ENCODE measurements around the gene TENM4. TPM values are rescaled to one million over a fixed set of nuclear protein-coding genes. Genes with fewer than 3 reads are reported as not detected.

TENM4 gene
- polyA plus RNA-seq, 1 donor from 2014 or later: not detected

- no peaks in the 10 kb centered on the region for H3K36me3 Mint-ChIP-seq
- H3K27ac Mint-ChIP-seq: no peak overlapping the region
- no peak overlapping the region for H3K4me3 Mint-ChIP-seq
- no peaks in the 10 kb centered on the region for H3K4me1 Mint-ChIP-seq
- no peaks in the 10 kb centered on the region for H3K9me3 Mint-ChIP-seq
- no peaks in the 10 kb centered on the region for H3K27me3 Mint-ChIP-seq
Measured at GRCh38 chr11:78791964-78792363, 648.9 kb downstream of the TENM4 start.

- H3K27ac Mint-ChIP-seq: no peak overlapping the region
- H3K4me1 Mint-ChIP-seq: no peaks in the 10 kb centered on the region
- no peaks in the 10 kb centered on the region for H3K27me3 Mint-ChIP-seq
- no peak overlapping the region for H3K4me3 Mint-ChIP-seq
- no peaks in the 10 kb centered on the region for H3K9me3 Mint-ChIP-seq
- no peaks in the 10 kb centered on the region for H3K36me3 Mint-ChIP-seq
Measured at GRCh38 chr11:78791254-78791653, 649.6 kb downstream of the TENM4 start.

GRCh38 chr11:78790784-78791183 lies 650.0 kb downstream of the TENM4 start:
- Mint-ChIP-seq H3K36me3 (no peaks in the 10 kb centered on the region), H3K27ac (no peak overlapping the region), H3K9me3 (no peaks in the 10 kb centered on the region), H3K4me1 (no peaks in the 10 kb centered on the region), H3K4me3 (peak overlapping the region in 1 of 4 donors; percentile 45), H3K27me3 (no peaks in the 10 kb centered on the region)

GRCh38 chr11:78789375-78789774 lies 651.5 kb downstream of the TENM4 start:
- H3K4me3 Mint-ChIP-seq: no peak overlapping the region
- H3K9me3 Mint-ChIP-seq: no peaks in the 10 kb centered on the region
- H3K27ac Mint-ChIP-seq: no peak overlapping the region

GRCh38 chr11:78788533-78788932 lies 652.3 kb downstream of the TENM4 start:
- Mint-ChIP-seq H3K4me1 (no peaks in the 10 kb centered on the region), H3K27ac (no peak overlapping the region), H3K27me3 (peaks cover 2% of the 10 kb centered on the region), H3K4me3 (no peak overlapping the region), H3K9me3 (no peaks in the 10 kb centered on the region), H3K36me3 (no peaks in the 10 kb centered on the region)

More at GRCh38 chr11:78789375-78789774, 651.5 kb downstream of the TENM4 start:
- Mint-ChIP-seq H3K36me3 (no peaks in the 10 kb centered on the region), H3K27me3 (peaks cover 2% of the 10 kb centered on the region), H3K4me1 (no peaks in the 10 kb centered on the region)

- Mint-ChIP-seq H3K27me3 (peaks cover 2% of the 10 kb centered on the region), H3K27ac (no peak overlapping the region)
Measured at GRCh38 chr11:78787696-78788095, 653.1 kb downstream of the TENM4 start.

GRCh38 chr11:78786746-78787145 lies 654.1 kb downstream of the TENM4 start:
- Mint-ChIP-seq H3K4me1 (no peaks in the 10 kb centered on the region), H3K4me3 (no peak overlapping the region), H3K27ac (no peak overlapping the region), H3K9me3 (no peaks in the 10 kb centered on the region), H3K36me3 (no peaks in the 10 kb centered on the region), H3K27me3 (peaks cover 2% of the 10 kb centered on the region)

More at GRCh38 chr11:78787696-78788095, 653.1 kb downstream of the TENM4 start:
- Mint-ChIP-seq H3K9me3 (no peaks in the 10 kb centered on the region), H3K4me1 (no peaks in the 10 kb centered on the region), H3K36me3 (no peaks in the 10 kb centered on the region), H3K4me3 (no peak overlapping the region)

- H3K9me3 Mint-ChIP-seq: no peaks in the 10 kb centered on the region
- peaks cover 2% of the 10 kb centered on the region for H3K27me3 Mint-ChIP-seq
- H3K27ac Mint-ChIP-seq: no peak overlapping the region
- H3K36me3 Mint-ChIP-seq: no peaks in the 10 kb centered on the region
- H3K4me3 Mint-ChIP-seq: no peak overlapping the region
- no peaks in the 10 kb centered on the region for H3K4me1 Mint-ChIP-seq
Measured at GRCh38 chr11:78786086-78786485, 654.7 kb downstream of the TENM4 start.

GRCh38 chr11:78784321-78785061 lies 656.3 kb downstream of the TENM4 start:
- Mint-ChIP-seq H3K4me3 (no peak overlapping the region), H3K36me3 (no peaks in the 10 kb centered on the region), H3K27me3 (peaks cover 2% of the 10 kb centered on the region), H3K4me1 (no peaks in the 10 kb centered on the region), H3K27ac (no peak overlapping the region), H3K9me3 (no peaks in the 10 kb centered on the region)

- no peaks in the 10 kb centered on the region for H3K36me3 Mint-ChIP-seq
- H3K27ac Mint-ChIP-seq: no peak overlapping the region
- no peaks in the 10 kb centered on the region for H3K9me3 Mint-ChIP-seq
- peaks cover 2% of the 10 kb centered on the region for H3K27me3 Mint-ChIP-seq
- H3K4me1 Mint-ChIP-seq: no peaks in the 10 kb centered on the region
- no peak overlapping the region for H3K4me3 Mint-ChIP-seq
Measured at GRCh38 chr11:78783846-78784245, 657.0 kb downstream of the TENM4 start.

GRCh38 chr11:78783301-78783700 lies 657.5 kb downstream of the TENM4 start:
- H3K36me3 Mint-ChIP-seq: no peaks in the 10 kb centered on the region
- H3K27me3 Mint-ChIP-seq: peaks cover 2% of the 10 kb centered on the region
- H3K4me3 Mint-ChIP-seq: no peak overlapping the region
- H3K27ac Mint-ChIP-seq: no peak overlapping the region
- H3K9me3 Mint-ChIP-seq: no peaks in the 10 kb centered on the region
- no peaks in the 10 kb centered on the region for H3K4me1 Mint-ChIP-seq

GRCh38 chr11:78782725-78783124 lies 658.1 kb downstream of the TENM4 start:
- H3K4me1 Mint-ChIP-seq: no peaks in the 10 kb centered on the region
- no peaks in the 10 kb centered on the region for H3K36me3 Mint-ChIP-seq
- H3K27ac Mint-ChIP-seq: no peak overlapping the region
- peaks cover 2% of the 10 kb centered on the region for H3K27me3 Mint-ChIP-seq
- no peaks in the 10 kb centered on the region for H3K9me3 Mint-ChIP-seq
- H3K4me3 Mint-ChIP-seq: no peak overlapping the region

GRCh38 chr11:78780889-78781288 lies 659.9 kb downstream of the TENM4 start:
- Mint-ChIP-seq H3K9me3 (no peaks in the 10 kb centered on the region), H3K27me3 (peaks cover 2% of the 10 kb centered on the region), H3K4me1 (no peaks in the 10 kb centered on the region), H3K36me3 (no peaks in the 10 kb centered on the region), H3K4me3 (no peak overlapping the region), H3K27ac (no peak overlapping the region)

- Mint-ChIP-seq H3K27me3 (no peaks in the 10 kb centered on the region), H3K4me3 (no peak overlapping the region), H3K4me1 (no peaks in the 10 kb centered on the region), H3K27ac (no peak overlapping the region), H3K9me3 (no peaks in the 10 kb centered on the region), H3K36me3 (no peaks in the 10 kb centered on the region)
Measured at GRCh38 chr11:78773492-78773891, 667.3 kb downstream of the TENM4 start.

- Mint-ChIP-seq H3K36me3 (no peaks in the 10 kb centered on the region), H3K27ac (no peak overlapping the region), H3K4me3 (no peak overlapping the region), H3K9me3 (no peaks in the 10 kb centered on the region), H3K4me1 (no peaks in the 10 kb centered on the region), H3K27me3 (peaks cover under 1% of the 10 kb centered on the region)
Measured at GRCh38 chr11:78773077-78773476, 667.8 kb downstream of the TENM4 start.

GRCh38 chr11:78772186-78772585 lies 668.6 kb downstream of the TENM4 start:
- no peak overlapping the region for H3K4me3 Mint-ChIP-seq
- H3K27me3 Mint-ChIP-seq: peaks cover 2% of the 10 kb centered on the region
- H3K4me1 Mint-ChIP-seq: no peaks in the 10 kb centered on the region
- H3K36me3 Mint-ChIP-seq: no peaks in the 10 kb centered on the region
- no peak overlapping the region for H3K27ac Mint-ChIP-seq
- H3K9me3 Mint-ChIP-seq: no peaks in the 10 kb centered on the region

Data from IgD-negative memory B cell (primary cell).